ENCODE data around the gene SERPINA5. TPM values are rescaled to one million over a fixed set of nuclear protein-coding genes. Genes with fewer than 3 reads are reported as not detected.
"Not testable (repeated sequence)": the region's sequence is repeated elsewhere in the genome, so short reads cannot be mapped to it uniquely, and the experiment has no call there.

Gene SERPINA5
- total RNA-seq, 1 donor from 2014 or later: 3.5 TPM

DNA sequence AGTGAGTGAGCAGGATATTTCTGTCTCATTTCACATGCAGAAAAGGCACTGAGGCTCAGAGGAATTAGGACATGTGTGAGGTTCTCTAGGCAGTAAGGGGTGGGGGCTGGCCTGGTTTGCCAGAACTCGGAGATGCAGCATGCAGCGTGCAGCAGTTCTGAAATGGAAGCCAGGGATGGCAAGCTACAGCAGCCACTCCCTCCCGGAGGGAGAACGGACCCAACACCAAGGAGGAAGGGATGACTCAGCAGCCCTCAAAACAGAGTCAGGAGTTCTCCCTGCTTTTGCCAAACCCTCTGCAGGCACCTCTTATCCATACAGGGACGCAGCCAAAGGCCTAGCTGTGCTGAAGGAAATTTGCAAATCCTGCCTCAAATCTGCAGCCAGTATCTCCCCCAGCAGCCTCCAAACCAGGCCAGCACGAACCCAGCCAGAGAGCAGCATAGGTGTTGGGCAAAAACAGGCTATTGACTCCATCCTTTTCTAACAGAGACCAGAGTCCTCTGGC lies 20.7 kb downstream of the SERPINA5 start:
- Mint-ChIP-seq H3K27ac (no peak overlapping the region), H3K4me3 (no peak overlapping the region), H3K4me1 (peaks cover 20% of the 10 kb centered on the region), H3K9me3 (no peaks in the 10 kb centered on the region), H3K36me3 (no peaks in the 10 kb centered on the region), H3K27me3 (ENCODE audit: insufficient read depth, low read depth) (peaks cover 6% of the 10 kb centered on the region)
- Histone ChIP-seq H3K9ac (no peak overlapping the region), H2AFZ (replicated peaks) (peak overlapping the region; percentile 71), H3K79me2 (ENCODE audit: low read depth) (no peaks in the 10 kb centered on the region), H3K9me3 (ENCODE audit: low read depth) (no peaks in the 10 kb centered on the region), H3K27ac (no peak overlapping the region), H3K27me3 (no peaks in the 10 kb centered on the region), H3K4me2 (no peak overlapping the region), H3K4me1 (no peaks in the 10 kb centered on the region), H4K20me1 (ENCODE audit: low read depth) (no peaks in the 10 kb centered on the region), H3K4me3 (no peak overlapping the region), H3K36me3 (no peaks in the 10 kb centered on the region), H3F3A (ENCODE audit: low read depth) (no peaks in the 10 kb centered on the region)
- DNase-seq (ENCODE audit: low spot score): no peak
- TF ChIP-seq EZH2 (IDR thresholded peaks at IDR 0.05) (no peak), EZH2phosphoT487 (IDR thresholded peaks at IDR 0.05) (no peak), CTCF (IDR thresholded peaks at IDR 0.05) (no peak)

DNA sequence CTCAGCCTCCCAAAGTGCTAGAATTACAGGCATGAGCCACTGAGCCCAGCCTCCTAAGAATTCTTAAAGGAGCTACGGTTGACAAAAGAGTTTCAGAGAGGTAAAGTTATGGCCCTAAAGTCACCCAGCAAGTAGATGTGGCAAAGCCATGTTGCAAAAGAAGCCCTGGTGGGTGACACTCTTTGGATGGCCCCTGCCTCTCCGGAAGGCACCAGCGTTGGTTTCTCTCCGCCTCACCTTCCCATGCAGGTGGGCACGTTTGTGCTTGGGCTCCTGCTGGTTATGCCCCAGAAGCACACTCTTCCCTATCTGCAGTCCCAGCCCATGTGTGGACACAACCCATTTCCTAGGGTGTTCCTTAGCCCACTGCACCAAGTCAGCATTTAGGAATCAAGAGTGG lies 21.5 kb downstream of the SERPINA5 start:
- DNase-seq (ENCODE audit: low spot score): no peak
- Histone ChIP-seq H3K36me3 (no peaks in the 10 kb centered on the region), H3F3A (ENCODE audit: low read depth) (no peaks in the 10 kb centered on the region), H3K79me2 (ENCODE audit: low read depth) (no peaks in the 10 kb centered on the region), H3K27me3 (no peaks in the 10 kb centered on the region), H3K4me3 (no peak overlapping the region), H3K9me3 (ENCODE audit: low read depth) (no peaks in the 10 kb centered on the region), H3K4me1 (no peaks in the 10 kb centered on the region), H4K20me1 (ENCODE audit: low read depth) (no peaks in the 10 kb centered on the region), H3K27ac (no peak overlapping the region), H3K9ac (no peak overlapping the region), H3K4me2 (no peak overlapping the region), H2AFZ (replicated peaks) (no peak overlapping the region)
- TF ChIP-seq CTCF (IDR thresholded peaks at IDR 0.05): no peak
- TF ChIP-seq EZH2 (IDR thresholded peaks at IDR 0.05): no peak
- TF ChIP-seq EZH2phosphoT487 (IDR thresholded peaks at IDR 0.05): no peak
- Mint-ChIP-seq H3K27me3 (ENCODE audit: insufficient read depth, low read depth) (peaks cover 7% of the 10 kb centered on the region), H3K27ac (no peak overlapping the region), H3K4me3 (no peak overlapping the region), H3K36me3 (no peaks in the 10 kb centered on the region), H3K9me3 (peaks cover 2% of the 10 kb centered on the region), H3K4me1 (peaks cover 20% of the 10 kb centered on the region)

- no peak for DNase-seq (ENCODE audit: low spot score)
- H3K27ac ChIP-seq: no peak overlapping the region
- Mint-ChIP-seq H3K4me3 (no peak overlapping the region), H3K27me3 (ENCODE audit: insufficient read depth, low read depth) (peaks cover 10% of the 10 kb centered on the region), H3K36me3 (no peaks in the 10 kb centered on the region), H3K4me1 (peaks cover 6% of the 10 kb centered on the region), H3K9me3 (peaks cover 7% of the 10 kb centered on the region), H3K27ac (no peak overlapping the region)
- H3K4me1 ChIP-seq: no peaks in the 10 kb centered on the region
- no peaks in the 10 kb centered on the region for H3K36me3 ChIP-seq
- TF ChIP-seq CTCF (IDR thresholded peaks at IDR 0.05): no peak
- TF ChIP-seq EZH2 (IDR thresholded peaks at IDR 0.05): no peak
- no peak for TF ChIP-seq EZH2phosphoT487 (IDR thresholded peaks at IDR 0.05)
- H4K20me1 ChIP-seq (ENCODE audit: low read depth): no peaks in the 10 kb centered on the region
- no peaks in the 10 kb centered on the region for H3F3A ChIP-seq (ENCODE audit: low read depth)
- H3K4me2 ChIP-seq: no peak overlapping the region
- H3K79me2 ChIP-seq (ENCODE audit: low read depth): no peaks in the 10 kb centered on the region
- no peaks in the 10 kb centered on the region for H3K27me3 ChIP-seq
- no peak overlapping the region for H2AFZ ChIP-seq (replicated peaks)
- no peak overlapping the region for H3K4me3 ChIP-seq
- no peak overlapping the region for H3K9ac ChIP-seq
- no peaks in the 10 kb centered on the region for H3K9me3 ChIP-seq (ENCODE audit: low read depth)
Measured at GRCh38 chr14:94605361-94605760, 24.1 kb downstream of the SERPINA5 start.

DNA sequence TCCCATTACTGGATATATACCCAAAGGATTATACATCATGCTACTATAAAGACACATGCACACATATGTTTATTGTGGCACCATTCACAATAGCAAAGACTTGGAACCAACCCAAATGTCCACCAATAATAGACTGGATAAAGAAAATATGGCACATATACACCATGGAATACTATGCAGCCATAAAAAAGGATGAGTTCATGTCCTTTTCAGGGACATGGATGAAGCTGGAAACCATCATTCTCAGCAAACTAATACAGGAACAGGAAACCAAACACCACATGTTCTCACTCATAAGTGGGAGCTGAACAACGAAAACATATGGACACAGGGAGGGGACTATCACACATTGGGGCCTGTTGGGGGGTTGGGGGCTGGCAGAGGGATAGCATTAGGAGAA lies 27.7 kb downstream of the SERPINA5 start:
- not testable (repeated sequence) for H3K9me3 ChIP-seq (ENCODE audit: low read depth); H3K27ac Mint-ChIP-seq; H3K9me3 Mint-ChIP-seq; H3K36me3 Mint-ChIP-seq; H3K79me2 ChIP-seq (ENCODE audit: low read depth); H3K4me3 ChIP-seq; H3K27me3 ChIP-seq; H3K27ac ChIP-seq; H2AFZ ChIP-seq (replicated peaks); H4K20me1 ChIP-seq (ENCODE audit: low read depth); H3K4me3 Mint-ChIP-seq; H3K9ac ChIP-seq; H3K36me3 ChIP-seq; H3K27me3 Mint-ChIP-seq (ENCODE audit: insufficient read depth, low read depth); H3K4me2 ChIP-seq; H3F3A ChIP-seq (ENCODE audit: low read depth); DNase-seq (ENCODE audit: low spot score); H3K4me1 ChIP-seq
- peaks cover 14% of the 10 kb centered on the region for H3K4me1 Mint-ChIP-seq
